Fibroblast of villous mesenchyme (primary cell): ENCODE results near the gene AMOTL1. TPM values are rescaled to one million over a fixed set of nuclear protein-coding genes. Genes with fewer than 3 reads are reported as not detected.
"Not testable (repeated sequence)": the region's sequence is repeated elsewhere in the genome, so short reads cannot be mapped to it uniquely, and the experiment has no call there.

ENCODE experiments used
- DNase-seq: peaks from one replicate; pipeline ENCODE4 v3.0.0-alpha.2; 2010; ENCODE audit warnings: low read depth
- H3K4me3 ChIP-seq: 2 replicates; pipeline ENCODE4 v1.5.1; 2011; ENCODE audit warnings: low read depth, mild to moderate bottlenecking, low read length
- total RNA-seq: library from RNA; depleted of rRNA; stranded (reverse); fragments of >200 nt; gene quantifications from 2 replicates; pipeline ENCODE4 v1.2.3, GENCODE V29; 2012
- TF ChIP-seq, protein P1 (sequence below): IDR thresholded peaks from 2 replicates; pipeline ENCODE4 v1.5.1; 2012; ENCODE audit warnings: low read depth, mild to moderate bottlenecking, low read length; ENCODE audit not compliant: insufficient read depth

Gene AMOTL1
- total RNA-seq, 1 donor: 25.9 TPM

DNA sequence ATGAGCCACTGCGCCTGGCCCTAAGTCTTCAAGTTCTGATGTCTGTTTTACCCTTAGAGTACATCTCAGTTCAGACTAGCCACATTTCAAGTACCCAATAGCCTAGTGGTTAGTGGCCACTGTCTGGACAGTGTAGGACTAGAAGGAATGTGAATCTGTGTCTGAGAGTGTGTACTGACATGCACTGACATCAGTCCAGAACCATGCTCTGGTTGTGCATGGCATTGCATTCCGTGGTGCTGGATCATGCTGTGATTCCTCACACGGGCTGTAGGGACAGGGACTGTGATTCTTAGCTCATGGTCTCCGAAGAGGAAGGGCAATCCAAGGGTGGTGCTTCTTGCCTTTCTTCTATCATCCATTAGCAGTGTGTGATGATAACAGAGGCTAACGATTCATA lies 41.1 kb downstream of the AMOTL1 start:
- H3K4me3 ChIP-seq: no peak overlapping the region
- TF ChIP-seq, protein P1, sequence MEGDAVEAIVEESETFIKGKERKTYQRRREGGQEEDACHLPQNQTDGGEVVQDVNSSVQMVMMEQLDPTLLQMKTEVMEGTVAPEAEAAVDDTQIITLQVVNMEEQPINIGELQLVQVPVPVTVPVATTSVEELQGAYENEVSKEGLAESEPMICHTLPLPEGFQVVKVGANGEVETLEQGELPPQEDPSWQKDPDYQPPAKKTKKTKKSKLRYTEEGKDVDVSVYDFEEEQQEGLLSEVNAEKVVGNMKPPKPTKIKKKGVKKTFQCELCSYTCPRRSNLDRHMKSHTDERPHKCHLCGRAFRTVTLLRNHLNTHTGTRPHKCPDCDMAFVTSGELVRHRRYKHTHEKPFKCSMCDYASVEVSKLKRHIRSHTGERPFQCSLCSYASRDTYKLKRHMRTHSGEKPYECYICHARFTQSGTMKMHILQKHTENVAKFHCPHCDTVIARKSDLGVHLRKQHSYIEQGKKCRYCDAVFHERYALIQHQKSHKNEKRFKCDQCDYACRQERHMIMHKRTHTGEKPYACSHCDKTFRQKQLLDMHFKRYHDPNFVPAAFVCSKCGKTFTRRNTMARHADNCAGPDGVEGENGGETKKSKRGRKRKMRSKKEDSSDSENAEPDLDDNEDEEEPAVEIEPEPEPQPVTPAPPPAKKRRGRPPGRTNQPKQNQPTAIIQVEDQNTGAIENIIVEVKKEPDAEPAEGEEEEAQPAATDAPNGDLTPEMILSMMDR: peak; percentile 14
- DNase-seq: peak; percentile 41

DNA sequence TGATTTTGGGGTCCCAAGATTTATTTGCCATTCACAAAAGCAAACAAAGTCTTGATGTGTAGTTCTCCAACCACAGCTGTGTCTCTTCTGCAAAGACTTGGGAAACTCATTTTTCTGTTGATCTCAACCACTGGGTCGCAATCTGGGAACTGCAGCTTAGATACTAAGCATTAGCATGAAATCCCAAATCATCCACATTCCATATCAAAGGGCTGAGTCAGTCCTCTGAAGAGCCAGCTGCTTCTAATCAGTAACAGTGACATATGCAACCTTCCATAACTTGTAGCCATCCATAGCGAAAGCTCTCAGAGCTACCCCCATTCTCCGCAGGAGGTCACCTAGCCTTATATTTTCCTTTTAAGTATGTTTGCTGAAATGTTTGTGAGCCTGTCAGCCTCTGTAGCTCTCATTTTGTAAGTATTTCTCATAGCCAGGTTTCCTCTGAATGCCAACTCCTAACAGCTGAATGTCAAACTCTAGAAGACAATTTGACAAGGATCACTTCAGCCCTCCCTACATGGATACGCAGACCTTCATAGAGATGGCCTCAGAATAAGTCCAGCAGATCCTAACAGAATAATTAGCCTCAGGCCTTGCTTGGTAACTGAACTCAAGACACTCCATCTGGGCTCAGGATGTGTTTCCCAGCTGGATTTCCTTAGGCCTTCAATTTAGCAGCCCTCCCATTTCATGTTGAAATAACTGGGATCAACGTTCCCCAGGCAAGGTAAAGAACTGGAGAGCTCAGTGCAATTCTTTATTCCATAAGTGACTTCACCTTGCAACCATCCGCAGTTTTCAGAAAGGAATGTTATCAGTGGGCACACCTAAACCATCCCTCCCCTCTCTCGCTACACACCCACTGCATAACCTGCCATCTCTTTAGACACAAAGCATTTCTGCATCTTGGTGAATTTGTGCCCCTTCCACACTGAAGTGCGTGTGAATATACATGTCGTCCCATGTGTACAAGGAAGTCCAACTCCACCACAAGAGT lies 44.9 kb downstream of the AMOTL1 start:
- not testable (repeated sequence) for H3K4me3 ChIP-seq
- peak; percentile 51 for DNase-seq

DNA sequence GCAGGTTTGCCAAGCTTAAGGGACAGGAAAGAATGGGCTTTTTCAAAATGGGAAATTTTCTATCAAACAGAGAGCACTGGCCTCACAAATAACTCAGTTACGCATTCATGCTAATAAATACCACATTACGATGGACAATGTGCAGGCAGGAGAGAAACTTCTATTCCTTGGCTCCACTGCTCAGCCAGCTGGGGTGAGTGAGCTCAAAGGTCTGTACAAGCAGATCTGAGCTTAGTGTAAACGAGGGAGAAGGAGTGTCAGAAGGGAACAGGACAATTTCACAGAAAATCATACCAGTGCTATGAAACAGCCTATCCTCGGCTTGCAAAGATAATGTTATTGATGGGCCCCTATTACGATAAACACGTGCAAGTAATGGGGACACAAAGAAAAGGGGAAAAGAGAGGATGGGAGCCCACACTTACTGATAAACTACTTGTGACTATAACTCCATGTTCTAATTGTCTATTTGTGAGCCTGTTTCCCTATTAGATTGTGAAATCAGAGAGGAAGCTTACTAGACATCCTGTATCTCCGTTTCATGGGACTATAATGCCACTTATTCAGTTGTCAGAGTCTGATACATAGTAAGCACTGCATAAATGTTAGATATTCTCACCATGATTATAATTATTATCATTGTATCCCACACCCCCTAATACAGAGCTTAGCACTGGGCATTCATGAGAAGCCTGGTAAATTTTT lies 46.3 kb downstream of the AMOTL1 start:
- DNase-seq: peak; percentile 53
- TF ChIP-seq, protein P1: no peak
- H3K4me3 ChIP-seq: no peak overlapping the region

DNA sequence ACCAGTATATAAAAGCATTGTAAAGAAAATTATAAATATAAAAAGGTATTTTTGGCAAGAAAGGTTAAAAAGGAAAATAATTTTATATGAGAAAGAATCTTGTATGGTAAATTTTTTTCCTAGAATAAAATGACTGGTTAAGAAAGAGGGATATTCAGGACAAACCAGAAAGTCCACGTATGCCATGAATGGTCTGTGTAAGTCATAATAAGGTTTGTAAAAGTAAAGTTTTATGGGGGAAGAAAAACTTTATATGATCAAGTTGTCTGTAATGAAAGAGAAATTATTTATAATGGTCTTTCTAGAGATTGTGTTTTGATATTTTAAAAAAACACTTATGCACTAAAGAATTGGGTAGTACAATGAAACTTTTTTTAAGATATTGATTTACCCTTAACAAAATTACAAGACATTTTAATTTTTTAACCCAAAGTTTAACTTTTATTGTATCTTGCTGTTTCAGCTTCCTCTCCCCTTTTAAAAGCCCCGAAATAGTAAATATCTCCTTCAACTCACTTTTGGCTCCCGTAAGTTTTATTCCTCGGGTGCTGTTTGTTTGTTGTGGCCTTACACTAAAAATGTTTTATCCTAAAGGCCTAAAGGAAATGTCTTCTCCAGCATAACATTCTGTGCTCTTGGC lies 47.7 kb downstream of the AMOTL1 start:
- DNase-seq: peak; percentile 27
- TF ChIP-seq, protein P1: no peak
- no peak overlapping the region for H3K4me3 ChIP-seq

DNA sequence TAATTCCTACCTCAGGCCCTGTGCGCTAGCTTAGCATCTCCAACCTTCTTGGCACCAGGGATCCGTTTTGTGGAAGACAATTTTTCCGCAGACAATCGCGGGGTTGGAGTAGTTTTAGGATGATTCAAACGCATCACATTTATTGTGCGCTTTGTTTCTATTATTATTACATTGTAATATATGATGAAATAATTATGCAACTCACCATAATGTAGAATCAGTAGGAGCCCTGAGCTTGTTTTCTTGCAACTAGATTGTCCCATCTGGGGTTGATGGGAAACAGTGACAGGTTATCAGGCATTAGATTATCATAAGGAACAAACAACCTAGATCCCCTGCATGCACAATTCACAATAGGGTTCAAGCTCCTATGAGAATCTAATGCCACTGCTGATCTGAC lies 52.3 kb downstream of the AMOTL1 start:
- TF ChIP-seq, protein P1: no peak
- DNase-seq: no peak
- no peak overlapping the region for H3K4me3 ChIP-seq

DNA sequence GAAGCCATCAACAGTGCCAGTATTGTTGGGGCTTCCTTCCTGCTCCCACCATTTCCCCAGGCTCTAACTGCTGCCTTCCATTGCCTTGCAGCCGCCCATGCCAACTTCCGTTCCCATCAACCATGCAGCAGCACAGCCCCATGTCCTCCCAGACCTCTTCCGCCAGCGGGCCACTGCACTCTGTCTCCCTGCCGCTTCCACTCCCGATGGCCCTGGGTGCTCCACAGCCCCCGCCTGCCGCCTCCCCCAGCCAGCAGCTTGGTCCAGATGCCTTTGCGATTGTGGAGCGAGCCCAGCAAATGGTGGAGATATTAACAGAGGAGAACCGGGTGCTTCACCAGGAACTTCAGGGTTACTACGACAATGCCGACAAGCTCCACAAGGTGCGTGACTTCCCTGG lies 53.3 kb downstream of the AMOTL1 start:
- no peak overlapping the region for H3K4me3 ChIP-seq
- DNase-seq: no peak
- TF ChIP-seq, protein P1: no peak

DNA sequence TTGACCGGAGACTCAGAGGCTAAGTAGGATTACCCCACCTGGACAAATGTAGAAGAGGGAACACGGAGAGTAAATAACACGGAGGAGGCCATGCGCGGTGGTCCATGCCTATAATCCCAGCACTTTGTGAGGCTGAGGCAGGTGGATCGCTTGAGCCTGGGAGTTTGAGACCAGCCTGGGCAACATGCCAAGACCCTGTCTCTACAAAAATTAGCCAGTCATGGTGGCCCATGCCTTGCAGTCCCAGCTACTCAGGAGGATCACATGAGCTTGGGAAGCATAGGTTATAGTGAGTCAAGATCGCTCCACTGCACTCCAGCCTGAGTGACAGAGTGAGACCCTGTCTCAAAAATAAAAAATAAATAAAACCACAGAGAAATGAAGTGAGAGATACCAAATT lies 53.9 kb downstream of the AMOTL1 start:
- DNase-seq: no peak
- TF ChIP-seq, protein P1: no peak
- H3K4me3 ChIP-seq: no peak overlapping the region
